ENCODE data around the gene FLRT2. TPM values are rescaled to one million over a fixed set of nuclear protein-coding genes. Genes with fewer than 3 reads are reported as not detected.

The FLRT2 gene
- total RNA-seq, 1 donor: 39.1 TPM

DNA sequence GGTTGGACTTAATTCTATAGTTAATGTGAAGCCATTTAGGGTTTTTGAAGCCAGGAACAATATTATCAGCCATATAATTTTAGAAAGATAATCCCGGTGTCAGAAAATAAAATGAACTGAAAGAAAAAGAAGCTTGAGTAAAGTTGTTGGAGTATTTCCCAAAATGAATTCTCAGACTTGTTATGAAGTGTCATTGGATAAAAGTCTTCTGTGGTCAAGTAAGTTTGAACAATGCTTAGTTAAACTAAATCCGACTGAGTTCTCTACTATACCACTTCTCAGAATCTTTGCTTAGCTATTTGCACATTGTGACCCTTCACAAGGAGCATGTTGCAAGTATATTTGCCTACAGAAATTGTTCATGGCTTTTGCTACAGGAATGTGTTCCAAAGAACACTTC, 17.5 kb upstream of the FLRT2 start:
- Histone ChIP-seq H3K4me1 (ENCODE audit: insufficient read depth, low read length) (peaks cover 13% of the 10 kb centered on the region), H3K4me2 (ENCODE audit: insufficient read depth, low read length) (no peak overlapping the region), H4K20me1 (ENCODE audit: insufficient read depth, low read length) (no peaks in the 10 kb centered on the region), H3K9me3 (ENCODE audit: low read depth, low read length) (no peaks in the 10 kb centered on the region), H3K27me3 (ENCODE audit: insufficient read depth, low read length) (no peaks in the 10 kb centered on the region), H3K36me3 (ENCODE audit: insufficient read depth, low read length) (no peaks in the 10 kb centered on the region), H3K4me3 (ENCODE audit: insufficient read depth, low read length) (no peak overlapping the region), H3K27ac (ENCODE audit: low read depth, low read length) (no peak overlapping the region), H2AFZ (ENCODE audit: low read length) (no peak overlapping the region), H3K79me2 (ENCODE audit: insufficient read depth, low read length) (no peaks in the 10 kb centered on the region)
- no peak for DNase-seq (ENCODE audit: insufficient read length, low spot score, missing footprints)
- TF ChIP-seq, protein P1, sequence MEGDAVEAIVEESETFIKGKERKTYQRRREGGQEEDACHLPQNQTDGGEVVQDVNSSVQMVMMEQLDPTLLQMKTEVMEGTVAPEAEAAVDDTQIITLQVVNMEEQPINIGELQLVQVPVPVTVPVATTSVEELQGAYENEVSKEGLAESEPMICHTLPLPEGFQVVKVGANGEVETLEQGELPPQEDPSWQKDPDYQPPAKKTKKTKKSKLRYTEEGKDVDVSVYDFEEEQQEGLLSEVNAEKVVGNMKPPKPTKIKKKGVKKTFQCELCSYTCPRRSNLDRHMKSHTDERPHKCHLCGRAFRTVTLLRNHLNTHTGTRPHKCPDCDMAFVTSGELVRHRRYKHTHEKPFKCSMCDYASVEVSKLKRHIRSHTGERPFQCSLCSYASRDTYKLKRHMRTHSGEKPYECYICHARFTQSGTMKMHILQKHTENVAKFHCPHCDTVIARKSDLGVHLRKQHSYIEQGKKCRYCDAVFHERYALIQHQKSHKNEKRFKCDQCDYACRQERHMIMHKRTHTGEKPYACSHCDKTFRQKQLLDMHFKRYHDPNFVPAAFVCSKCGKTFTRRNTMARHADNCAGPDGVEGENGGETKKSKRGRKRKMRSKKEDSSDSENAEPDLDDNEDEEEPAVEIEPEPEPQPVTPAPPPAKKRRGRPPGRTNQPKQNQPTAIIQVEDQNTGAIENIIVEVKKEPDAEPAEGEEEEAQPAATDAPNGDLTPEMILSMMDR (IDR thresholded peaks at IDR 0.05; ENCODE audit: extremely low read depth, low read depth, low read length): no peak

DNA sequence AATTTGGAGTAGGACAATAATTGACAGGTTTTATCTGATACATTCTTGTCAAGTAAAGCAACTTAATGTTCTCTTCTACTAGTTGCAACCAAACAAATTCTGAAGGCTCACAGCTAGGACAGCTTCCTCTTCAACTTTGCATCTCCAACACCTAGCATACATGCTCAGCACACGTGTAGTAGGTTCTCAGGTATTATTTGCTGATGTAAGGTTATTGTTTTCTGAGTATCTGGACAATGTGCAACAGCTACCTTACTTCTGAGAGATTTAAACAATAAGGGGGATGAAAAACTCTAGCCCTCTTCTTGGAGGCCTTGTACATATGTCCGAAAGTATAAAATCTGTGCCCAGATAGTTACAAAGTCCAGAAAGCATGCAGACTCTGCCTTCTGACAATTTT, 15.5 kb upstream of the FLRT2 start:
- H3K4me1 ChIP-seq (ENCODE audit: insufficient read depth, low read length): peaks cover 13% of the 10 kb centered on the region
- no peak overlapping the region for H3K4me2 ChIP-seq (ENCODE audit: insufficient read depth, low read length)
- no peaks in the 10 kb centered on the region for H3K27me3 ChIP-seq (ENCODE audit: insufficient read depth, low read length)
- H3K4me3 ChIP-seq (ENCODE audit: insufficient read depth, low read length): no peak overlapping the region
- TF ChIP-seq, protein P1 (IDR thresholded peaks at IDR 0.05; ENCODE audit: extremely low read depth, low read depth, low read length): no peak
- H3K36me3 ChIP-seq (ENCODE audit: insufficient read depth, low read length): no peaks in the 10 kb centered on the region
- peak overlapping the region; percentile 15 for H2AFZ ChIP-seq (ENCODE audit: low read length)
- H3K79me2 ChIP-seq (ENCODE audit: insufficient read depth, low read length): no peaks in the 10 kb centered on the region
- DNase-seq (ENCODE audit: insufficient read length, low spot score, missing footprints): no peak
- no peaks in the 10 kb centered on the region for H3K9me3 ChIP-seq (ENCODE audit: low read depth, low read length)
- H3K27ac ChIP-seq (ENCODE audit: low read depth, low read length): no peak overlapping the region
- H4K20me1 ChIP-seq (ENCODE audit: insufficient read depth, low read length): no peaks in the 10 kb centered on the region

DNA sequence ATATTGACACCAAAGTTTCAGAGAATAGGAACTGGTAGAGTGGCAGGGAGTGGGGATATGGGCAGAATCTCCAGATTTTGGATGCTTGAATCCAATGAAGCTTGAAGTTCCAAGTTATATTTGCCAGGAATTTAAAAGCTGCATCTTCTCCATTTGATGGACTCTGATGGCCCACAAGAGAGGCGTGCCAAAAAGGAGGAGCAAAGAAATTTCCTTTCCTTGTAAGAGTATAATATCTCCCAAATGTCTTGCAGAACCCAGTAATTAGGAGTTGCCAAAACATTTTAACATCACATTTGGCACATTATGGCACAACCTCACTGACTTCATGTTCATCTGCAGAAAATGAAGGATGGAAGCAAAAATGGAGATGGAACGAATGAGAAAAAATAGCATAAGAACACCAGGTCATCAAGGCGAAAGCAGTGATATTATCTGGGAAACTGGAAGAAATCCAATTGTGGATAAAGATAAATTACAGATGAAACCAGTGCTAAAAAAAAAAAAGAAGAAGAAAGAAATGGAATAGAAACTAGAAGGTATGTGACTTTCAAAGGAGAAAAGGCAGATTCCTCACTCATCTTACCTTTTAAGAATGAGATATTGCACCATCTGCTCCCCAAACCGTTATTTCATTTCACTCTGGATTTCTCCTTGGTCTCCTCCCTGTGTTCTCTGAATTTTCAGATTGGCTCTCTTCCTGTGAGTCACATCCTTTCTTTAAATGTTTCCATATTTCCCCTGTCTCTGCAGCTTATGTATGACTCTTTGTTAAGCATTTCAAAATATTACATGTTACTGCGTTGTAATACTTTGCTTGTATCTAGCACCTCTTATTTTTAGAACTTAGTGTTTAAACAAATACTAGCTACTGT, 13.5 kb upstream of the FLRT2 start:
- no peak for DNase-seq (ENCODE audit: insufficient read length, low spot score, missing footprints)
- TF ChIP-seq, protein P1 (IDR thresholded peaks at IDR 0.05; ENCODE audit: extremely low read depth, low read depth, low read length): no peak
- no peaks in the 10 kb centered on the region for H3K79me2 ChIP-seq (ENCODE audit: insufficient read depth, low read length)
- no peaks in the 10 kb centered on the region for H3K27me3 ChIP-seq (ENCODE audit: insufficient read depth, low read length)
- no peaks in the 10 kb centered on the region for H3K9me3 ChIP-seq (ENCODE audit: low read depth, low read length)
- H3K4me1 ChIP-seq (ENCODE audit: insufficient read depth, low read length): peaks cover 13% of the 10 kb centered on the region
- H3K4me2 ChIP-seq (ENCODE audit: insufficient read depth, low read length): peak overlapping the region; percentile 75
- peak overlapping the region; percentile 28 for H2AFZ ChIP-seq (ENCODE audit: low read length)
- no peaks in the 10 kb centered on the region for H4K20me1 ChIP-seq (ENCODE audit: insufficient read depth, low read length)
- H3K27ac ChIP-seq (ENCODE audit: low read depth, low read length): peak overlapping the region; percentile 39
- H3K36me3 ChIP-seq (ENCODE audit: insufficient read depth, low read length): no peaks in the 10 kb centered on the region
- peak overlapping the region; percentile 52 for H3K4me3 ChIP-seq (ENCODE audit: insufficient read depth, low read length)

DNA sequence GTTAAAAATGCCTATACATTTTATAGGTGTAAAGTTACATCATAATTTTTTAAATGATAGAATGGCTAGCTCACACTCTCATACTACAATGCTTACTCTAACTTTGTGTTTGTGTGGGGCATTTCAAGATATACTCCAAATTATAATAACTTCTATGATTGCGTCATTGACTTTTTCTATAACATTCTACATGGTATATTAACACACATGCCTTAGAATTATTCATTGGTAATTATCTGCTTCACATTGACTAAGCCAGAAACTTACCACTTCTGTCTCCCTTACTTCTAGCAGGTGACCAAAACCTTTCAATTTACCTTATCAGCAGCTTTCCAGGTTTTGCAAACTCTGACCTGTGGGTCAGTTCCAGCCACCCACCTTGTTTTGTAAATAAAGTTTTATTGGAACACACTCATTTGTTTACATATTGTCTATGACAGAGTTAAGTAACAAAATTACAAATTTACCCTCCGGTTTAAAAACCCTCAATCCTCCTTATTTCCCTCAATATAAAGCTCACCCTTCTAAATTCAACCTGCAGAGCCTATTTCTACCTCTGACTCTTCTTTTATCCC, 12.7 kb upstream of the FLRT2 start:
- Histone ChIP-seq H3K4me2 (ENCODE audit: insufficient read depth, low read length) (peak overlapping the region; percentile 75), H4K20me1 (ENCODE audit: insufficient read depth, low read length) (no peaks in the 10 kb centered on the region), H3K4me1 (ENCODE audit: insufficient read depth, low read length) (peaks cover 13% of the 10 kb centered on the region), H3K4me3 (ENCODE audit: insufficient read depth, low read length) (no peak overlapping the region), H3K9me3 (ENCODE audit: low read depth, low read length) (no peaks in the 10 kb centered on the region), H3K36me3 (ENCODE audit: insufficient read depth, low read length) (no peaks in the 10 kb centered on the region), H3K27me3 (ENCODE audit: insufficient read depth, low read length) (no peaks in the 10 kb centered on the region), H3K79me2 (ENCODE audit: insufficient read depth, low read length) (no peaks in the 10 kb centered on the region), H2AFZ (ENCODE audit: low read length) (peak overlapping the region; percentile 23), H3K27ac (ENCODE audit: low read depth, low read length) (peak overlapping the region; percentile 12)
- DNase-seq (ENCODE audit: insufficient read length, low spot score, missing footprints): no peak
- TF ChIP-seq, protein P1 (IDR thresholded peaks at IDR 0.05; ENCODE audit: extremely low read depth, low read depth, low read length): no peak
